GM12878 (cell line): ENCODE results near the gene ANO3. TPM values are rescaled to one million over a fixed set of nuclear protein-coding genes. Genes with fewer than 3 reads are reported as not detected.
A peak's percentile ranks its signal among the peaks of the same experiment; 100 is the strongest.
"Not testable (repeated sequence)": the region's sequence is repeated elsewhere in the genome, so short reads cannot be mapped to it uniquely, and the experiment has no call there.

ENCODE experiments used
- ATAC-seq: fragments of 200-7000 bp; cut with Tn5 transposase; 3 replicates; pipeline ENCODE4 v1.9.1; 2020; ENCODE audit warnings: mild to moderate bottlenecking, moderate library complexity
- BruUV-seq: library from RNA; stranded (reverse); fragments of 400-500 nt; replicated peaks from 2 replicates; lab custom pipeline; 2021; lab: Mats Ljungman, UMichigan
- CTCF ChIA-PET: fragments of 300-600 bp; sonication (Branson Sonifier 250); formaldehyde crosslinking; extraction: SDS; loops from one replicate; lab custom pipeline; 2021; ENCODE audit warnings: inconsistent platforms; lab: Yijun Ruan, JAX
- POLR2A ChIA-PET: fragments of 350-600 bp; formaldehyde crosslinking; extraction: SDS; loops from one replicate; lab custom pipeline; 2021; ENCODE audit warnings: inconsistent platforms; lab: Charles Lee
- RAD21 ChIA-PET: fragments of 300-600 bp; sonication (Branson Sonifier 250); formaldehyde crosslinking; loops from one replicate; lab custom pipeline; 2023; ENCODE audit warnings: antibody characterized with exemption; ENCODE audit not compliant: unreplicated experiment; lab: Charles Lee
- SMC1A ChIA-PET: fragments of 300-600 bp; sonication (Branson Sonifier 250); formaldehyde crosslinking; loops from one replicate; lab custom pipeline; 2023; ENCODE audit not compliant: unreplicated experiment, uncharacterized antibody; lab: Charles Lee
- DNase-seq: peaks from one replicate; pipeline ENCODE4 v3.0.0-alpha.2; 2011; ENCODE audit warnings: low read depth, low spot score
- FAIRE-seq: peaks from 3 replicates; lab custom pipeline; 2011; peaks lifted over from hg19 to GRCh38; lab: Jason Lieb, UNC
- H2AFZ ChIP-seq: 2 replicates; pipeline ENCODE4 v1.6.0; 2011; ENCODE audit warnings: low read depth, low read length, control low read depth; ENCODE audit not compliant: control insufficient read depth
- H3K27ac ChIP-seq: 2 replicates; pipeline ENCODE4 v1.5.1; 2011; ENCODE audit warnings: control low read depth; ENCODE audit not compliant: control insufficient read depth, insufficient read depth
- H3K27me3 ChIP-seq, 2 experiments: replicated peaks in 1 of 2; 2 replicates each; pipeline versions ENCODE4 v1.6.0 to v1.6.1; 2011; ENCODE audit warnings: low read length in 1 of 2; ENCODE audit not compliant: control insufficient read depth in 2 of 2, insufficient read depth in 2 of 2
- H3K36me3 ChIP-seq, 2 experiments: 2 replicates each; pipeline ENCODE4 v1.5.1; 2011; ENCODE audit warnings: low read length in 1 of 2; ENCODE audit not compliant: control insufficient read depth in 2 of 2, insufficient read depth in 2 of 2
- H3K4me1 ChIP-seq: 2 replicates; pipeline ENCODE4 v1.6.1; 2011; ENCODE audit warnings: mild to moderate bottlenecking, low read length, moderate library complexity, mixed read lengths; ENCODE audit not compliant: control insufficient read depth, insufficient read depth
- H3K4me2 ChIP-seq: 2 replicates; pipeline ENCODE4 v1.6.0; 2011; ENCODE audit warnings: control low read depth; ENCODE audit not compliant: control insufficient read depth, insufficient read depth
- H3K4me3 ChIP-seq: fragments of 200-600 bp; sonication (generic); 2 replicates; pipeline ENCODE4 v1.5.1; 2016
- H3K79me2 ChIP-seq: 2 replicates; pipeline ENCODE4 v1.6.0; 2011; ENCODE audit warnings: low read length; ENCODE audit not compliant: control insufficient read depth, insufficient read depth
- H3K9ac ChIP-seq: 2 replicates; pipeline ENCODE4 v1.8.0; 2011; ENCODE audit warnings: low read length, control low read depth, mixed read lengths; ENCODE audit not compliant: control insufficient read depth, insufficient read depth
- H3K9me3 ChIP-seq: replicated peaks from 3 replicates; pipeline ENCODE4 v1.5.1; 2011; ENCODE audit warnings: mild to moderate bottlenecking, low read length; ENCODE audit not compliant: control insufficient read depth, insufficient read depth
- H4K20me1 ChIP-seq: 2 replicates; pipeline ENCODE4 v1.6.0; 2011; ENCODE audit not compliant: control insufficient read depth, insufficient read depth
- SMC3 ChIP-seq: IDR thresholded peaks from 2 replicates; pipeline ENCODE4 v1.6.1; 2011; ENCODE audit warnings: low read length, improper control_type of control experiment, borderline replicate concordance
- YY1 ChIP-seq: IDR thresholded peaks from 2 replicates; pipeline ENCODE4 v1.6.1; 2011; ENCODE audit warnings: low read depth, mild to moderate bottlenecking, low read length
- ZZZ3 ChIP-seq: IDR thresholded peaks from 2 replicates; pipeline ENCODE4 v1.6.1; 2011; ENCODE audit warnings: low read depth; ENCODE audit not compliant: control insufficient read depth, insufficient read length
- WGBS: methylation state at CpG from one replicate; pipeline ENCODE4 v1.1.6; 2016; ENCODE audit warnings: low lambda C conversion rate; ENCODE audit not compliant: insufficient replicate concordance, insufficient coverage; ENCODE audit errors: missing lambda C conversion rate; 5-methylcytosine and 5-hydroxymethylcytosine counted together
- in situ Hi-C: fragments of 300-500 bp; cut with MboI; formaldehyde crosslinking; loops from 9 replicates; pipeline ENCODE4 v1.14.3; 2018; ENCODE audit warnings: mixed read lengths
- intact Hi-C: fragments of 100-400 bp; cut with micrococcal nuclease; formaldehyde crosslinking; loops from one replicate; pipeline ENCODE4 v1.14.2; 2022; ENCODE audit not compliant: unreplicated experiment
- polyA plus RNA-seq, 11 experiments: library from polyadenylated mRNA; depleted of rRNA in 4 of 11; unstranded in 6 of 11; stranded (reverse) in 5 of 11; fragments of >200 nt; fragmentation: Nextera tagmentation in 4 of 11; fragmentation: Illumina TruSeq in 1 of 11; extraction: Ambion mirVana in 4 of 11; extraction: Trizol in 1 of 11; gene quantifications; 1 replicate in 1 of 11; 2 replicates in 10 of 11; pipeline versions ENCODE4 v1.2.1 to v1.2.3, GENCODE V29; 2011 to 2016; ENCODE audit warnings: inconsistent platforms in 2 of 11, missing spikeins in 2 of 11, low read depth in 1 of 11
- total RNA-seq, 4 experiments: library from RNA; depleted of rRNA in 3 of 4; stranded (reverse); fragments of >200 nt in 3 of 4; fragmentation: Illumina TruSeq in 1 of 4; extraction: Trizol in 1 of 4; gene quantifications; 2 replicates each; pipeline versions ENCODE4 v1.2.1 to v1.2.3, GENCODE V29; 2013 to 2021
- TF ChIP-seq, protein P1 (sequence below), 3 experiments: IDR thresholded peaks in 2 of 3; conservative IDR thresholded peaks in 1 of 3; 2 replicates each; pipeline ENCODE4 v1.5.1; 2011; ENCODE audit warnings: low read depth in 3 of 3, low read length in 3 of 3, mild to moderate bottlenecking in 3 of 3, control low read depth in 2 of 3, moderate library complexity in 2 of 3, inconsistent platforms in 1 of 3, mixed read lengths in 1 of 3; ENCODE audit not compliant: control insufficient read depth in 2 of 3, insufficient read depth in 1 of 3; ENCODE audit errors: extremely low read depth in 1 of 3
- TF ChIP-seq, protein P2 (sequence below): fragments of 450-650 bp; IDR thresholded peaks from 2 replicates; pipeline ENCODE4 v1.6.1; 2017; ENCODE audit warnings: mild to moderate bottlenecking
- TF ChIP-seq, protein P3 (sequence below): fragments of 450-650 bp; IDR thresholded peaks from 2 replicates; pipeline ENCODE4 v1.6.1; 2016; ENCODE audit warnings: mild to moderate bottlenecking

Gene ANO3
- total and polyA plus RNA-seq, 10 of the 15 experiments (the other 5 are each of a cell fraction or from before 2014, with no cell fraction given): 0.13 to 5.9 (median 0.44) TPM

DNA sequence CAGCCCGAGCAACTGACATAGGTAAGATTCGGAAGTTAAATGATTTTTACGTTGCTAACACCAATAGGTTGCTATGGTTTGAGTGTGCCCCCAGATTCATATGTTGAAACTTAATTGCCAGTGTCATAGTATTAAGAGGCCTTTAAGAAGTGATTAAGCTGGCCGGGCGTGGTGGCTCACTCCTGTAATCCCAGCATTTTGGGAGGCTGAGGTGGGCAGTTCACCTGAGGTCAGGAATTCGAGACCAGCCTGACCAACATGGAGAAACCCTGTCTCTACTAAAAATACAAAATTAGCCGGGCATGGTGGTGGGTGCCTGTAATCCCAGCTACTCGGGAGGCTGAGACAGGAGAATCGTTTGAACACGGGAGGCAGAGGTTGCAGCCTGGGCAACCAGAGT is 311.4 kb downstream of the ANO3 start:
- FAIRE-seq, H3K36me3 ChIP-seq, in situ Hi-C loops, H3K4me2 ChIP-seq, H2AFZ ChIP-seq, H3K9me3 ChIP-seq, H3K27me3 ChIP-seq, H3K4me1 ChIP-seq, H3K9ac ChIP-seq, H3K27ac ChIP-seq, BruUV-seq, ATAC-seq, DNase-seq, H3K4me3 ChIP-seq, POLR2A ChIA-PET, H4K20me1 ChIP-seq, intact Hi-C loops, H3K79me2 ChIP-seq: not testable (repeated sequence)
- ChIA-PET SMC1A (interaction anchor here (0.8 to 2.7 kb wide), 5 partner anchors 9 to 165 kb away, joined by 3 to 8 read pairs (median 4); no protein-coding TSS in a partner anchor), RAD21 (interaction anchor here (1.0 kb wide), 1 partner anchor 92 kb away, joined by 3 read pairs; no protein-coding TSS in a partner anchor), CTCF (interaction anchor here (1.3 kb wide), 1 partner anchor 120 kb away, joined by 3 read pairs; no protein-coding TSS in a partner anchor)
- WGBS: 88% methylated on average over 10 of the region's 10 CpGs

DNA sequence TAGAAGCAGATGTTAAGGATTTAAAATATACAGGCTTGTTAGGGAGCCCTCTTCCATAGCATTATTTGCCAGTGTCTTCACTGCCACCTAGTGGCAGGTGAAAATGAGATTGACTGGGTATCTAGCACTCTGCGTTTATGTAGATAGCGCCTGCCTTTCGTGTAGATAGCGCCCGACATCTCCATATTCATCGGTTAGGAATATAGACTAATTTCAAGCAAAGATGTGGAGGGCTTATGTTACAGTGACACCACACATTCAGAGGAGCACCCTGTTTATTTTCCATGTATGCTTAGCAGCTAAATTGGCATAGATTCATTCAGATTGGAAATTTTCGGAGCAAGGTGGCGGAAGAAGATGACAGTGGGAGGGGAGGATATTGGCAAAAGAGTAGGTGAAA is 318.0 kb downstream of the ANO3 start:
- ATAC-seq (peak; percentile 94), FAIRE-seq (peak; percentile 44), DNase-seq (peak; percentile 54)
- no peaks in the 10 kb centered on the region for H4K20me1 ChIP-seq
- H3K4me3 ChIP-seq: no peak overlapping the region
- in situ Hi-C loops (loop anchor here (5.0 kb wide), 1 partner anchor 353 kb away; no protein-coding TSS in a partner anchor), intact Hi-C loops (loop anchor here (1.0 to 10.0 kb wide), 7 partner anchors 41 to 505 kb away; no protein-coding TSS in a partner anchor)
- no peaks in the 10 kb centered on the region for H3K79me2 ChIP-seq
- H2AFZ ChIP-seq: no peak overlapping the region
- SMC1A ChIA-PET: interaction anchor here (0.7 to 4.5 kb wide), 19 partner anchors 13 to 509 kb away, joined by 3 to 37 read pairs (median 9); no protein-coding TSS in a partner anchor
- H3K4me2 ChIP-seq: no peak overlapping the region
- H3K4me1 ChIP-seq: no peaks in the 10 kb centered on the region
- 24% methylated on average over 8 of the region's 8 CpGs for WGBS
- no TSS peak for BruUV-seq
- H3K9ac ChIP-seq: no peak overlapping the region
- RAD21 ChIA-PET: interaction anchor here (0.9 to 3.6 kb wide), 11 partner anchors 11 to 352 kb away, joined by 3 to 17 read pairs (median 6); no protein-coding TSS in a partner anchor
- H3K27me3 ChIP-seq: no peaks in the 10 kb centered on the region
- no peak overlapping the region for H3K27ac ChIP-seq
- no peaks in the 10 kb centered on the region for H3K9me3 ChIP-seq
- CTCF ChIA-PET: interaction anchor here (0.6 to 4.4 kb wide), 19 partner anchors 13 to 508 kb away, joined by 3 to 37 read pairs (median 6); no protein-coding TSS in a partner anchor
- no peaks in the 10 kb centered on the region for H3K36me3 ChIP-seq
- POLR2A ChIA-PET: no interaction called here
- TF ChIP-seq YY1: 0 out of 2 replicates have a peak, but pooled peaks have one; percentile 47
- no peak for TF ChIP-seq ZZZ3
- peak; percentile 92 for TF ChIP-seq SMC3
- TF ChIP-seq, protein P1, sequence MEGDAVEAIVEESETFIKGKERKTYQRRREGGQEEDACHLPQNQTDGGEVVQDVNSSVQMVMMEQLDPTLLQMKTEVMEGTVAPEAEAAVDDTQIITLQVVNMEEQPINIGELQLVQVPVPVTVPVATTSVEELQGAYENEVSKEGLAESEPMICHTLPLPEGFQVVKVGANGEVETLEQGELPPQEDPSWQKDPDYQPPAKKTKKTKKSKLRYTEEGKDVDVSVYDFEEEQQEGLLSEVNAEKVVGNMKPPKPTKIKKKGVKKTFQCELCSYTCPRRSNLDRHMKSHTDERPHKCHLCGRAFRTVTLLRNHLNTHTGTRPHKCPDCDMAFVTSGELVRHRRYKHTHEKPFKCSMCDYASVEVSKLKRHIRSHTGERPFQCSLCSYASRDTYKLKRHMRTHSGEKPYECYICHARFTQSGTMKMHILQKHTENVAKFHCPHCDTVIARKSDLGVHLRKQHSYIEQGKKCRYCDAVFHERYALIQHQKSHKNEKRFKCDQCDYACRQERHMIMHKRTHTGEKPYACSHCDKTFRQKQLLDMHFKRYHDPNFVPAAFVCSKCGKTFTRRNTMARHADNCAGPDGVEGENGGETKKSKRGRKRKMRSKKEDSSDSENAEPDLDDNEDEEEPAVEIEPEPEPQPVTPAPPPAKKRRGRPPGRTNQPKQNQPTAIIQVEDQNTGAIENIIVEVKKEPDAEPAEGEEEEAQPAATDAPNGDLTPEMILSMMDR (IDR thresholded peaks at IDR 0.05 in 2 of 3, conservative IDR thresholded peaks at IDR 0.05 in 1 of 3; ENCODE audit: control insufficient read depth in 2 of 3, extremely low read depth in 1 of 3, insufficient read depth in 1 of 3, low read depth in 3 of 3, low read length in 3 of 3): peak; percentile 72 to 83 (median 75)
- TF ChIP-seq, protein P2, sequence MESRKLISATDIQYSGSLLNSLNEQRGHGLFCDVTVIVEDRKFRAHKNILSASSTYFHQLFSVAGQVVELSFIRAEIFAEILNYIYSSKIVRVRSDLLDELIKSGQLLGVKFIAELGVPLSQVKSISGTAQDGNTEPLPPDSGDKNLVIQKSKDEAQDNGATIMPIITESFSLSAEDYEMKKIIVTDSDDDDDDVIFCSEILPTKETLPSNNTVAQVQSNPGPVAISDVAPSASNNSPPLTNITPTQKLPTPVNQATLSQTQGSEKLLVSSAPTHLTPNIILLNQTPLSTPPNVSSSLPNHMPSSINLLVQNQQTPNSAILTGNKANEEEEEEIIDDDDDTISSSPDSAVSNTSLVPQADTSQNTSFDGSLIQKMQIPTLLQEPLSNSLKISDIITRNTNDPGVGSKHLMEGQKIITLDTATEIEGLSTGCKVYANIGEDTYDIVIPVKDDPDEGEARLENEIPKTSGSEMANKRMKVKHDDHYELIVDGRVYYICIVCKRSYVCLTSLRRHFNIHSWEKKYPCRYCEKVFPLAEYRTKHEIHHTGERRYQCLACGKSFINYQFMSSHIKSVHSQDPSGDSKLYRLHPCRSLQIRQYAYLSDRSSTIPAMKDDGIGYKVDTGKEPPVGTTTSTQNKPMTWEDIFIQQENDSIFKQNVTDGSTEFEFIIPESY: peak; percentile 95
- TF ChIP-seq, protein P3, sequence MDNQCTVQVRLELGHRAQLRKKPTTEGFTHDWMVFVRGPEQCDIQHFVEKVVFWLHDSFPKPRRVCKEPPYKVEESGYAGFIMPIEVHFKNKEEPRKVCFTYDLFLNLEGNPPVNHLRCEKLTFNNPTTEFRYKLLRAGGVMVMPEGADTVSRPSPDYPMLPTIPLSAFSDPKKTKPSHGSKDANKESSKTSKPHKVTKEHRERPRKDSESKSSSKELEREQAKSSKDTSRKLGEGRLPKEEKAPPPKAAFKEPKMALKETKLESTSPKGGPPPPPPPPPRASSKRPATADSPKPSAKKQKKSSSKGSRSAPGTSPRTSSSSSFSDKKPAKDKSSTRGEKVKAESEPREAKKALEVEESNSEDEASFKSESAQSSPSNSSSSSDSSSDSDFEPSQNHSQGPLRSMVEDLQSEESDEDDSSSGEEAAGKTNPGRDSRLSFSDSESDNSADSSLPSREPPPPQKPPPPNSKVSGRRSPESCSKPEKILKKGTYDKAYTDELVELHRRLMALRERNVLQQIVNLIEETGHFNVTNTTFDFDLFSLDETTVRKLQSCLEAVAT: peak; percentile 40; the same call in 1 of the 2 replicates
